Renal pelvis (tissue), 4 donors: Measurements from ENCODE around the gene TAL1. TPM values are rescaled to one million over a fixed set of nuclear protein-coding genes. Genes with fewer than 3 reads are reported as not detected.
"Not testable (repeated sequence)": the region's sequence is repeated elsewhere in the genome, so short reads cannot be mapped to it uniquely, and the experiment has no call there.

Experiments used
- DNase-seq: peaks from one replicate; pipeline ENCODE4 v3.0.0-alpha.2; 2013
- polyA plus RNA-seq, 3 donors: library from polyadenylated mRNA; unstranded; fragments of 120-200 nt; gene quantifications; one replicate each; pipeline ENCODE4 v1.2.1, GENCODE V29; 2013; ENCODE audit not compliant: insufficient read length in 3 of 3

TAL1 gene
- polyA plus RNA-seq, 3 donors, result 4.5 to 6.1 (median 5.1) TPM

GRCh38 chr1:47213230-47213963 is 18.6 kb downstream of the TAL1 start:
- no peak for DNase-seq

GRCh38 chr1:47212636-47213229 is 19.3 kb downstream of the TAL1 start:
- DNase-seq, result no peak

DNA sequence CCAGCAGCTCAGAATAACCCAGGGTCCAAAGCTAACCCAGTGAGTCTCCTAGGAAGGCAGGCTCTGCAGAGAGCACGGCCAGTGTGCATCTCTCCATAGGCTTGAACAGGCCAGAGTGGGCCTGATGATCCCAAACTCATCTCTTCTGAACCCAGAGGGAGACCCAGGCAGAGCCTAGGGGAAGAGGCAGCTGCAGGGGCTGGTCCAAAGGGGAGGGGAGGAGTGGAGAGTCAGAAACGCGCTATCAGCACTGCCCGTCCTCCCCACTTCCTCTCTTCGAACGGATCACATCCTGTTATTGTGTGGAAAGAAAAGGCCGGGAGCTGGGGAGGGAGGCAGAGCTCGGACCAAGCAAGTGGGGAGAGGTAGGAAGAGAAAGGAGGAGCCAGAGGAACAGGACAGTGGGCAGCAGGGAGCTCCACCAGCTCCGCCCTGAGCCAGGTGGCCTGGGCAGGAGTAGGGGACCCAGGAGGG is 20.2 kb downstream of the TAL1 start:
- DNase-seq, result no peak

GRCh38 chr1:47210666-47211065 is 21.4 kb downstream of the TAL1 start:
- no peak for DNase-seq

GRCh38 chr1:47209725-47210325 is 22.2 kb downstream of the TAL1 start:
- DNase-seq, result no peak

DNA sequence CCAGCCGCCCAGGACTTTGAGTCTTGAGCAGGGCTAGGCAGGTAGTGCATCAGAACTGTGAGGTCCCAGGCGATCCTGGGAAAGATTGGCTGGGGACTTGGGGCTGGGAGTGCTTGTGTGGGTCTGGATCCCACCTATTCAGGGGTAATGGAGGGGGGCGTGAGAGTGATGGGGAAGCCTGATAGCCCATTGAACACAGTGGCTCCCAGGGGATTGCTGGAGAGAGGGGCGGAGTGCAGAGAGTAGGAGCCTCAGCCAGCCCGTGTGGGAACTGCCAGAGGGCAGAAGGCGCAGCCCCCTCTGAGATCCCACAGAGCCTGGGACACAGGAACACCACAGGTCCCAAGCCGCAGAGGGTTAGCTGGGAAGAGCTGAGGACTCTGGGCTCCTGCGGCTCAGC is 22.9 kb downstream of the TAL1 start:
- DNase-seq, result no peak

DNA sequence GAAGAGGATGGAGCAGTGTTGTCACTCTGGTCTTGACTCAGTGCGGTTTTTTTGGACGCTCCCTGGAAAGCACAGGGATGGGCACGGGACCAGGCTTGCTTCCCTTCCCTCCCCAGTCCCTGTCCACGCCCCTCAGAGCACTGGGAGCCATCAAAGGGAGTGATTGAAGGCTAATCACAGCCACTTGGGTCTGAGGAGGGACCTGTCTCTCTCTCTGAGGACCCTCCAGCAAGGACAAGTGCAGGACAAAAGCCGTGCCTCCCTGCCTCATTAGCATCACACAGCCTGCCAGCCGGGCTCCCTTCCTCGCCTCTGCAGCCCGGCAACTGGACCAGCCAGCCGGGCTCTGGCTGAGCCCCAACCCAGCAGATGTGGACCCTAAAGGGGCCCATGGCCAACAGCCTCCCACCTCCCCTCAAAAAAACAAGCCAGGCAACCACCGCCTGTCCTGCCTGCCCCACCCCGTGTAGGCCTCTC is 23.6 kb downstream of the TAL1 start:
- DNase-seq, result no peak

DNA sequence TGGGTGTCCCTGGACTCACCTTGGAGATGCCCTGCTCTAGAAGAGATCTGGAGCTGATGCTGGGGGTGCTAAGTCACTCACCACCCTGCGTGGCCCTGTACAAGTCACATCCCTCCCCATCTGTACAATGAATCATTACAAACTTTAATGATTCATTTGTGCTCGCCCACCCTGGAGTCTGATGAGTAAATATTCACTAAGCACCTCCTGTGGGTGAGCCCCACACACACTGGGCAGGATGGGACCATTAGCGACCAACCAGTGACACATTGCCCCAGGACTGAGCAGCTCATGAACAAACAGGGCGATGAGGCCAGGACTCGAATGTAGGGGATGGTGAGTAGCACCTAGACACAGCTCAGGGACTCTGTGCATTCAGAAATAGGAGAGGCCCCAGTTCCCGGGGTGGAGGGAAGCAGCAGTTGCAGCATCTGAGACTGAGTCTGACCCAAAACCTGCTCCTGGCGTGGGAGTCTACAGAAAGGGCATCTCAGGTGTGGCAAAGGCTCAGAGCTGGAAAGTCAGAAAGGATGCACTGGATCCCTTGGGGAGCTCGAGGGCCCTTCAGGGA is 24.1 kb downstream of the TAL1 start:
- DNase-seq, result no peak

DNA sequence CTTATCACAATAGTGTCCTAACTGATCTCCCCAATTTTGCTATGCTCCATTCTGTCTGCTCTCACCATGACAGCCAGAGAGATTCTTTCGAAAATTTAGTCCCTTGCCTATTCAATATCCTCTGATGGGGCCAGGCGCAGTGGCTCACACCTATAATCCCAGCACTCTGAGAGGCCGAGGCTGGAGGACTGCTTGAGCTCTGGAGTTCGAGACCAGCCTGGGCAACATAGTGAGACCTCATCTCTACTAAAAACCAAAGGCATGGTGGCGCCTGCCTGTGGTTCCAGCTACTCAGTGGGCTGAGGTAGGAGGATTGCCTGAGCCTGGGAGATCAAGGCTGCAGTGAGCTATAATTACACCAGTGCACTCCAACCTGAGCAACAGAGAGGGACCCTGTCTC is 26.1 kb downstream of the TAL1 start:
- no peak for DNase-seq

DNA sequence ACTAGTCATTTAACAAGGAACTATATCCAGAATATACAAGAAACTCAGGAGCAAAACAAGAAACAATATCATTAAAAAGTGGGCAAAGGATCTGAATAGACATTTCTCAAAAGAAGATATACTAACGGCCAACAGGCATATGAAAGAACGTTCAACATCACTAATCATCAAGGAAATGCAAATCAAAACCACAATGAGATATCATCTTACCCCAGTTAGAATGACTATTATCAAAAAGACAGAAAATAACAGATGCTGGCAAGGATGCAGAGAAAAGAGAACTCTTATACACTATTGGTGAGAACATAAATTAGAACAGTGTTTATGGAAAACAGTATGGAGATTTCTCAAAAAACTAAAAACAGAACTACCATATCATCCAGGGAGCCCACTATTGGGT is 28.5 kb downstream of the TAL1 start:
- DNase-seq, result not testable (repeated sequence)

GRCh38 chr1:47201179-47201578 is 30.8 kb downstream of the TAL1 start:
- DNase-seq, result no peak

- DNase-seq, result no peak
Observed at GRCh38 chr1:47198214-47198613, 33.8 kb downstream of the TAL1 start.

DNA sequence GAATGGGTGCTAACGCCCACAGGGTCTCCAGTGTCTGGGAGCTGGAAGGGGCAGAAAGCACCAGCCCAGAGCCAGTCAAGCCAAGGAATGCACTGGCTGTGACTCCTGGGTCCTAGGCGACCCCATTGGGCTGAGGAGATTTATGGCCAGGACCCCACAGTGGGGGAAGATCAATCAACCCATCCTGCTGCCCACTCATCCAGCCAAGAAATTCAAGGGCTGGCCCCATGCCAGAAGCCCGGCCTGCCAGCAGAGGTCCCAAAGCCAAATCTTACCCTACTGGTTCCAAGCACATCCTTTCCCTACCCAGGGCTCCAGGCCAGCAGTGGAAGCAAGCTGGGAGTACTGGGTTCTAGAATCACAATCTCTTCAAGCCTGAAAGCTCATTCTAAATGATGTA is 35.4 kb downstream of the TAL1 start:
- DNase-seq, result no peak

- not testable (repeated sequence) for DNase-seq
Observed at GRCh38 chr1:47195981-47196380, 36.0 kb downstream of the TAL1 start.

DNA sequence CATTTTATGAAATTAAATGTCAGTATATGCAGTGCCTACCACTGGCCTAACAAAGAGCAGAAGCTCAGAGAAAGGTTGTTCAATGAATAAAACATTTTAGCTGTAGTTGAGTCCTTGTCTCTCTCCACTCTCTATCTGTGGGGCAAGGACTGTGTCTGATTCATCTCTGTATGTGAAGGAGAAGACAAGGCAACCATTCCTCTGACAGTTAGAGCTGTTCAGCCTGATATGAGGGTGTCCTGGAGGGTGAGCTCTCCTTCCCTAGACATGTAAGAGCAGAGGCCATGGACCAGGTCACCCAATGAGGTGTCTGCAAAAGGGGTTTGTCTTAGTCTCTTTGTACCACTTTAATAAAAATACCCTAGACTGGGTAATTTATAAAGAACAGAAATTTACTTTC is 37.7 kb downstream of the TAL1 start:
- no peak for DNase-seq

GRCh38 chr1:47193496-47193895 is 38.5 kb downstream of the TAL1 start:
- DNase-seq, result not testable (repeated sequence)

GRCh38 chr1:47192458-47193384 is 39.3 kb downstream of the TAL1 start:
- peak; percentile 70 for DNase-seq

DNA sequence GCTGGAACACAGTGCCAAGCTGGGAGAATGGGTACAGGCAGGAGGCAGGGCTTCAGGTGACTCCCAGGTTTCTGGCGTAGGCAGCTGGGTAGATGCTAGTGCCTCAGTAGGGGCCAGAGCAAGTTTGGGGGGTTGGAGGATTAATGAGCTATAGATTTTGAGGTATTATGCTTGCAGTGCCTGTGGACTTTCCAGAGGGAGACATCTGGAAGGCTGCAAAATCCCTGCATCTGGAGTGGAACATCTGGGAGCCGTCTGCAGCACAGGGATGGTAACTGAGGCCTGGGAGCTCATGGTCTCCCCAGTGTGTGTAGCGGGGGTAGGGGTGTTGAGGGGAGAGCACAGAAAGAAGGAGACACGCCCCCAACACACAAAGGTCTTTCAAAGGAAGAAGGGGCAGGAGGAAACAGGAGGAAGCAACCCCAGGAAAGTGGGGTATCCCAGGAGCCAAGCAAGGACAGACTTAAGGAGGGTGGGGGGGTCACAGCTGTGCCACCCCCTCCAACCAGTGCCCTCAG is 40.0 kb downstream of the TAL1 start:
- DNase-seq, result no peak

DNA sequence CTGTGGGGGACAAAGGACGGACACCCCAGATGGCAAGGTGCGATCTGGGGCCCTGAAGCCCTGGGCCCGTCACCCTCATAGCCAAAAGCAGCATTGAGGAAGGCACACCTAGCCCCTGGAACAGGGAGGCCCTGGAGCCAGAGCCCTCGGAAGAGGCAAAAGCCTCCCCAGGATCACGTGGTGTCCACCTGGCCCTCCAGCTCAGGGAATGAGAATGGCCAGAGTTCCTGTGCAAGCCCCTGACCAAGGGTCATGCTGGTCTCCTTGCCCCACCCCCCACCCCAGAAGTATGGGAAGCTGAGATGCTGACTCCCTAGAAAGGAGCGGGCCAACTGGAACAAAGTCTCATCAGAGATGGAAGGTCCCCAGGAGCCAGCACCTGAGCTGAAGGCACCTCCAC is 41.2 kb downstream of the TAL1 start:
- DNase-seq, result no peak

DNA sequence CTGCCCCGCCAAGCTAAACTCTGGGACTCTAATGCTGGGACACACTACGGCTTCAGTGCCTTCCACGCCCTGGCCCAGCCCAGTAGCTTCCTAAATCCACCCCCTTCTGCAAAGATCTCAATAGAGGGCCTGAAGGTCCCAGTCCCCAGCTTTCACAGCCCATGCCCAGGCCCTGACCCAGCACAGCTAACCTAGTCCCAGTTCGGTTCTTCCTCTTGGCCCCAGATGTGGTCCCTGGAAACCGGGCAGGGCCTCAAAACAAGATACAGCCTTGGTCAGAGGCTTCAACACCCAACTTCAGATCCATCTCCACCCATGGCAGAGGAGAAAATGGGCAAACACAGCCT is 41.5 kb downstream of the TAL1 start:
- no peak for DNase-seq

DNA sequence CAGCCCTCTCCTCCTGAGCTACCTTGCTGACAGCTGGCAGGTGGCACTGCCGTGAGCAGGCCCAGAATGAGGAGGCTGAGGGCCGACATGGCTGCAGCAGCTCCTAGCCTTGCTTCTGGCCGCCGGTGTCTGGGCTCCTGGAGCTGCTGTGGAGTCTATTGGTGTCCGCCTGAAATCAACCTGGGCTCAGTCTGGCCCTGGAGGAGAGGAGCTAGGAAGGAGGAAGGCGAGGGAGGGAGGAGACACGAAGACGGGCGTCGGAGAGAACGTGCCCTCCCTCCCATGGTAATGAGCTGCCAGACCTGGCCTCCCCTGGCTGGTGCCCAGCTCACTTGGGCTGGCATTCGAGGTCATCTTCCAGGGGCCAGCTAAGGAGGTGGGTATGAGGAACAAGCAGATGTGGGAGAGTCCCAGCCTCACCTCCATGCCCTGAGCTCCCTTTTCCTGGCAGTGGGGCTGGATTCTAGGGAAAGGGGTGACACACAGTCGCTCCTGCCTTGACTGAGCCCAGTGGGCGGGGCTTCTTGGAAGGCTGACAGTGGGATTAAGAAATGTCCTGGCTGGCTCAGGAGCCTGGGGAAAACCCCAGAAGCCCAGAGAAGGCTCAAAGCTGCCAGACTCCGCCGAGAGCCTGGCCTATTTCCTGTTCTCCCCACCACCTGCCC is 42.0 kb downstream of the TAL1 start, which contains the start of gene PDZK1IP1:
PDZK1IP1 (minus strand) TSS at position 193 of the 665 bp plus-strand sequence; CDS start at position 89, 104 bp downstream.
- DNase-seq, result no peak
